ENCODE measurements around the gene GSTA4.
"Not testable (repeated sequence)": the region's sequence is repeated elsewhere in the genome, so short reads cannot be mapped to it uniquely, and the experiment has no call there.

Gene GSTA4

DNA sequence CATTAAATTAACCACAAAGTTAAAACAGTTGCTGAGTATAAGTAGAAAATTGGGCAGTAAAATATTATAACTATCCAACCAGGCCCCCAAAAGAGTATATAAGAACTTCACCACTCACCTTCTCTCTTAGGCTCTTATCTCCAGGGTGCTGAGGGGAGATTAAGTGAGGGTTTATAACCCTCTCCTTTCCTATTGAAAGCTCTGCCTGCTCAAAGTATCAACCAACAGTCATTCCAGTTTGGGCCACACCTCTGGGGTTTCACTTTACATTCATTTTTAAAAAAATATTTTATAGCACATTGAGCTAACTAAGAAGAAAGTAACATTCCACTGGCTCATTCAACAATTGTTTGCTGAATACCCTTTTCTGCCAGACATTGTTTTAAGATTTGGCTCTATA, 22.1 kb downstream of the GSTA4 start:
- no peak for DNase-seq (ENCODE audit: low read depth)

DNA sequence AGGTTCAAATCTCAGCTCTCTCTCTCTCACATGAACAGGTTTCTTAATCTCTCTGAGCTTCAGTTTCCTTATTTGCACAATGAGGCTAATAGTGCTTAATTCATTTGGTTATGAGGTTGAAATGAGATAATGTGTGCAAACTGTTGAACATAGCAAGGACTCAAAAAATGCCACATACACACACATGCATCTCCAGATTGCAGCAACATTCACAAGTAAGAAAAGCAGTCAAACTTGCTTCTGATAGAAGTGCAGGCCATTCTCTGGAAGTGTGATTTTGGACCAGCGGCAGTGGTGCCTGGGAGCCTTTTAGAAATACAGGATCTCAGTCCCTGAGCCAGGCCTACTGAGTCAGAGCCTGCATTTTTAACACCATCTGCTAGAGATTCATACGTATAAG, 25.7 kb downstream of the GSTA4 start:
- no peak for DNase-seq (ENCODE audit: low read depth)

DNA sequence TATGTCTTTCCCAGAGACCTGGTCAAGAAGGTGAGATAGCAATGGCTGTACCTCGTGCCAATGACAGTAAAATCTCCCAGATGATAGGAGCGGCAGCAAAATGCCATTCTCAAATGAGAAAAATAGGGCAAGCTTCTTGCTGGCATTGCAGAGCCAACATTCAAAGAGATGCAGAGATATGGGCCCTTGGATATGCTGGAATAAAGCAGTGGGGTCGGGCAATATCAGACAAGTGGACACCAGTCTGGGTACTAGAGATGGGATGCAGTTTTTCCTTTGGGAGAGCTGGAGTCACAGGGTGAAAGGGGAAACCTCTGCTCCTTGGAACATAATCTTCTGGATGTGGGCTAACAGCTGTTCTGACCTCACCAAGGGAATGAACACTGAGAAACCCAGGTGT, 29.0 kb downstream of the GSTA4 start:
- DNase-seq (ENCODE audit: low read depth) = no peak

DNA sequence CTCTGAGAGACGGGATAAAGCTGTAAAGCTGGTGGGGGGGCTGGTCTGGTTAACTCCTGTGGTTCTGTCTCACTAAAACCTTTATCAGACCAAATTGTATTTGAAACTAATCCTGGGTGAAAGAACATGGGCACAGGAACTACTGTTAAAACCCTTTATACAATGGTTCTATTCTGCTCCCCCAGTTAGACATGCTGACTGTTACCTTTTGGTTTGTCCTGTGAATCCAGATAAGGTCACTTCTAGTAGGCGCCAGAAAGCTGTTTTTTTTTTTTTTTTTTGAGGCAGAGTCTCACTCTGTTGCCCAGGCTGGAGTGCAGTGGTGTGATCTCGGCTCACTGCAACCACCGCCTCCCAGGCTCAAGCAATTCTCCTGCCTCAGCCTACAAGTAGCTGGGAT, 29.7 kb downstream of the GSTA4 start:
- no peak for DNase-seq (ENCODE audit: low read depth)

DNA sequence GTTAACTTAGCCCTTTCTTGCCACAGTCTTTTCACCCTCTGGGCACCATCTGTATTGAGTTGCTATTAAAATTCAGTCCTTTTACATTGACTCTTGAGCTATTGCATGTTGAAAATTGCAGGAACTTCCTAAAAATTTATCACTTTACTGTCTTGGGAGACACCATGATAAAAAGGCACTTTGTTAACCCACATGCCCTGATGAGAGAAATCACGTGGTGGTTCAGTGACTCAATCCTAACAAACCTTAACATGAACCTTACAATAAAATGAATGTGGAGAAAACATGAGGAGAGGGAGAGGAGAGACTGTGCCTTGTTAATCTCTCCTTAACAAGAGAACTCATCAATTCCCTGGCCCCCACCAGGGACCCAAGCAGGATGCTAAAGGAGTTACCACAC, 30.8 kb downstream of the GSTA4 start:
- peak; percentile 8 for DNase-seq (ENCODE audit: low read depth)

DNA sequence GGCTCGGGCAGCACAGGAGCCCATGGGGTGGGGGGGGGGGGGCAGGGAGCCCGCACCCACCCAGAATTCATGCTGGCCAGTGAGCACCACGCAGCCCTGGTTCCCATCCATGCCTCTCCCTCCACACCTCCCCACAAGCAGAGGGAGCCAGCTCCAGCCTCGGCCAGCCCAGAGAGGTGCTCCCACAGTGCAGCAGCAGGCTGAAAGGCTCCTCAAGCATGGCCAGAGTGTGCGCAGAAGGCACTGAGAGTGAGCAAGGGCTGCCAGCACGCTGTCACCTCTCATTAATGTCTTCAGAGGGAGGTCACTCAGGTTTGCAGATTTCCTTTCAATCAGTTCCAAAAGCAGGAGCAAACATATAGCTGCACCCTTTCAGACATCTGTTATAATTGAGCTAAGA, 32.4 kb downstream of the GSTA4 start:
- DNase-seq (ENCODE audit: low read depth) = no peak

DNA sequence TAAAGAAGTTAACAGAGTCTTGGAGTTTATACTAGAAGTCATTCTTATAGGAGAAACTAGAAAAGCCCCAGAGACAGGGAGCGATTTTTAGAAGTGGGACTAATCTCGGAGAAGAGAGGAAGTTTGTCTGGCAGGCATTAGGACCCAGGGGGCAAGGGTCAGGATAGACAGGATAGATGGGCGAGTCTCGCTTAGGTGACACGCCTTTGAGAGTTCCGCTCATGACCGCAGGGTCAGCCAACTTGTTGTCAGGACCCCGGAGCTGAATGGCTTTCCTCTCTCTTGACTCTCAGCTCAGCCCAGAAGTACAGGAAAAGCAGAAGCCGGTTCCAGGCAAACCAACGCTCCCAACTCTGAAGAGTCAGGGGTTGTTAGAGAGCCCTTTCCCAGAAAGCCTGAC, 34.1 kb downstream of the GSTA4 start:
- DNase-seq (ENCODE audit: low read depth) = not testable (repeated sequence)

DNA sequence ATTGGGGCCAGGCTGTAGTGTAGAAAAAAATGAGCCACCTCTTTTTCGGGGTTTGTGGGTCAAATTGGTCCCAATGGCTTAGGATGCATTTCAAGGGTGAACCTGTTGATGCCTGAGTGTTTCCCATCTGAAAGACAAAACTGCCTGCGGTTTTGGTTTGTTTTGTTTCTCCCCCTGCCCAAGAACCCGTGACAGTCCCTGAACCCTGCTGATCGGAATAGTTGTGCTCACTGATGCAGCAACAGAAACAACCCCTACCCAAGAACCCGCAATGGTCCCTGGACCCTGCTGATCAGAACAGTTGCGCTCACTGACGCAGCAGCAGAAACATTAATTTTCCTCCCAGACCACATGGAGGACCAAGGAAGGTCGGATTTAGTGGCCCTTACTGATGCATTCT, 34.9 kb downstream of the GSTA4 start:
- DNase-seq (ENCODE audit: low read depth) = not testable (repeated sequence)

DNA sequence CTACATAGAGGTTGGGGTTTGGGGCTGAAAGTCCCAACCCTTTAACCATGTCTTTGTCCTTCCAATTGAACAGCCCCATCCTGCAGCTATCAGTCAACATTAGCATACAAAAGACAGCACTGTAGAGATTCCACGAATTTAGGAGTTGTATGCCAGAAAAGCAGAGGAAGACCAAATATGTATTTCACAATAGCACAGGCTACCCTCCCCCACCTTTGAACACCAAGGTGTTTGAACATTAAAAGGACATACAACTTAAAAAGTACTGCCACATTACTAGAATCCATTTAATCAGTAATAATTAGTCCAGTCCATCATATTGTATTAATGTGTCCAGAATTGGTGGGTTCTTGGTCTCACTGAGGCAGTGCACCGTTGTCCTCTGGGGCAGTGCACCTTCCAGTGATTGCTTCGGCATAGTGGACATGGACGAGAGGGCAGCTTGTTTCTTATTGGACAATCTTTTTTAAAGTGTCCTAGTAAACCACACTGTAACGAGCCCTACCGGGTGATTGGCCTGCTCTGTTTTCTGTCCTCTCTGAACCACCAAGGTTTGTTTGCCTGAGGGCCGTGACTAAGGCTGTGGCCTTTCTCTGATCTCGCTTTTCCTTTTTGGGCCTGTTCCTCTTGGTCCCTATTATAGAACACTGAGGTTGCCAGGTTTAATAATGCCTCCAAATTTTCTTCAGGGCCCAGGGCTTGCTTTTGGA, 36.4 kb downstream of the GSTA4 start:
- no peak for DNase-seq (ENCODE audit: low read depth)

DNA sequence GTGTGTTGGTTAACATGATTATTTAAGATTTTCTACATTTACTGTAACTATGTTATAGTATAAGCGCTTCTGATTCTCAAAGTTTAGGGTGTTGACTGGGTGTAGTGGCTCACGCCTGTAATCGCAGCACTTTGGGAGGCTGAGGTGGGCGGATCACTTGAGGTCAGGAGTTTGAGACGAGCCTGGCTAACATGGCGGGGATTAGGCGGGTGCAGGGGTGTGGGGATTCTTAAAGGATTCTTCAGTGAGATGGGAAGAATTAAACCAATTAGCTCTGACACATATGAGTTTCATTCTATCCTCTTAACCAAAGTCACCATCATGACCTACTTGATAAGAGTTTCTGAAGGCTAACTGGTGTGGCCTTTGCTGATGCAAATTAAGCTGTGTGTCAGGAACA, 39.2 kb downstream of the GSTA4 start:
- no peak for DNase-seq (ENCODE audit: low read depth)

DNA sequence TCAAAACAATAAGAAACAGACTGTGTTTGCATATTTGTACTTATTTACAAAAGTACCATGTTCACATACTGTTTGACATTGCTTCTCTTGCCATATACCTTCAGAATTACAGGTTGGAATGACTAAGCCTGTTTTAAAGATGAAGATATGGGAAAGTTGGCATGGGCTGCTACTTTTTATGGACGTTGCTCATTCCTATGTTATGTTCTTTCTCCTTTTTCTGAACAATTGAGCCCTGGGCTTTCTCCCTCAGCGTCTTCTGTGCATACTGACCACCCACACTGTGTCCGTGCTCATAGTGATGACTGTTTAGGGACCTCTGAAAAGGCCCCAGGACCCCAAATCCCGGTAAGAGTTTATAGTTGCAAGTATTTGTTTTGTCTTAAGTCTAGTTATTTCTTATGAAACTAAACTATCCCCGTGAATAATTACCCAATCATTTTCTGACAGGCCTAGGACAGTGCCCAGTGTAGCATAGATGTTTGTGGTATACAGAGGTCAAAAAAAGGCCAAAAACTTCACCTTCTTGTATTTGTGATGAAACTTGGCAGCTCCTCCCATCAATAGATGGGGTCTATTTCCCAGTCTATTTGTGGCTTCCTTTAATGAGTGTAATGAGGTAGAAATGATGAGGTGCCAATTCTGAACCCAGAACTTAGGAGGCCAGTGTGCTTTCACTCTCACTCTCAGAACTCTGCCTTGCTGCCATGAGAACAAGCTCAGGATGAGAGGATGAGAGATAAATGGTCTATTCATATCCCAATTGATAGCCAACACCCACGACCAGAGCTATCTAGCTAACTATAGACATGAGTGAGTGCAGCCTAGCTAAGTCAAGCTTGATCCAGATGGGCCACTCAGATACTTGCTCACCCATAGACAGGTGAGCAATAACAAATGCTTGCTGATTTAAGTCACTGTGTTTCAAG, 40.9 kb downstream of the GSTA4 start:
- DNase-seq (ENCODE audit: low read depth) = peak; percentile 40

DNA sequence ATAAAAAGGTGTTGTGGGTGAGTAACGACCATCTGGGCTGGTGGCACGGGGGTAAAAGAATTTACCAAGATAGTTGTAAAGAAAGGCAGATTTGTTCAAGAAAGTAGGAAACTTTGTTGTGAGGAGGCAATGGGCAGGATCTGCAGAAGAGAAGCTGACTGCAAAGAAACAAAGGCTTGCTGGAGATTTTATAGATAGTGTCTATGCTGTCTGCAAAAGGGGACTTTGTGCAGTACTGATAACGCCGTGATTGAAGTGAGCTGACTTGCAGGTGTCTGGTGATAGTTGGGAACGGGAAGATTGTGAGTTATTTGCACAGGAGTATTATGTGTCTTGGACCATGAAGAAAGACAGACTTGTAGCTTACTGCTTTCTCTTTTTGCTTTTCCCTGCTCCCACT, 48.8 kb downstream of the GSTA4 start:
- no peak for DNase-seq (ENCODE audit: low read depth)

DNA sequence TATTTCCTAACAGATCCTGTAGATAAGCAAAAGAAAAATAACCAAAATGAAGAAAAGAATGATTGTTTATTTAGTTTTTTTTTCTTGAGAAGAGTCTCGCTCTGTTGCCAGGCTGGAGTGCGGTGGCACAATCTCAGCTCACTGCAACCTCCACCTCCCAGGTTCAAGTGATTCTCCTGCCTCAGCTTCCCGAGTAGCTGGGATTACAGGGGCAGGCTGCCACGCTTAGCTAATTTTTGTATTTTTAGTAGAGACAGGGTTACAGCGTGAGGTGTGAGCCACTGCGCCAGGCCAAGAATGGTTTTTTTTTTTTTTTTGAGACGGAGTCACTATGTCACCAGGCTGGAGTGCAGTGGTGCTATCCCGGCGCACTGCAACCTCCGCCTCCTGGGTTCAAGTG, 52.3 kb downstream of the GSTA4 start:
- DNase-seq (ENCODE audit: low read depth) = not testable (repeated sequence)

DNA sequence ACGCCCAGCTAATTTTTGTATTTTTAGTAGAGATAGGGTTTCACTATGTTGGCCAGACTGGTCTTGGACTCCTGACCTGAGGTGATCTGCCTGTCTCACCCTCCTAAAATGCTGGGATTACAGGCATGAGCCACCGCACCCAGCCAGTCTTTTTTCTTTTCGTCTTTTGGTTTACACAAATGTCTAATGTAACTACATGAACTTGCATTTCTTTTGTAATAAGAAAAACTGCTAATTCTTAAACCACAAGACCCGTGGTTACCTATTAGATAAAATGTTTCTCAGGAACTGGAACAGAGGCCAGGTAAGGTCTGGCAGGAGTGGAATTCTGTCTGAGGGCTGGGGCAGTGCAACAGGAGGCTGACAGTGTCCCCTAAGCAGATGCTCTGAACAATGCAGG, 52.9 kb downstream of the GSTA4 start:
- no peak for DNase-seq (ENCODE audit: low read depth)

DNA sequence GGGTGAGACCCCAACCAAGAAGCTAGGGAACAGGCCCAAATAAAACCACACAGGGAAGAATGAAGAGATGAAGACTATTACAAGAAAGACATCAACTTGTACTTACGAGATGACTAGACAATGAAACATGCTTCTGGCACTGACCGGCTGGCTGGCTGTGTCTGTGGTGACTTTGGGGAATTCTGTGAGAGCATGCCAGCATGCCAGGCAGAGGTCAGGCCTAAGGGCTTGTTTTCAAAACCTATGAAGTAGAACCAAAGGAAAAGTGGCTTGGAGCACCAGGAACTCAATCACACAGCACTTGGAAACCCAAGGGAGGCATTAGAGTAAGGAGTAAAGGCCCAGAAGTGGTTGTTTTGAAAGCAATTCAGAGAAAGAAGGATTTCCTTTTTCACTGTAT, 57.2 kb downstream of the GSTA4 start:
- DNase-seq (ENCODE audit: low read depth) = peak; percentile 73

DNA sequence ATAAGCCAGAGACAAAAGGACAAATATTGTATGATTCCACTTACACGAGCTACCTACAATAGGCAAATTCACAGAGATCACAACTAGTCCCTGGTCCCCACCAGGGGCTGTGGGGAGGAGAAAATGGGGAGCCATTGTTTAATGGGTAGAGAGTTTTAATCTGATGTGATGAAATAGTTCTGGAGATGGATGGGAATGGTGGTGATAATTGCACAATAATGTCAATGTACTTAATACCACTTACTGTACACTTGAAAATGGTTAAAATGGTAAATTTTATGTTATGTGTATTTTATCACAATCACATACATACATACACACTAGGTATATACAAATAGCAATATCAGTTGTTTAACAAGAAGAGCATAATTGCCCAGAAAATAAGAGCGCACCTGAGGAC, 61.3 kb downstream of the GSTA4 start:
- DNase-seq (ENCODE audit: low read depth) = no peak

DNA sequence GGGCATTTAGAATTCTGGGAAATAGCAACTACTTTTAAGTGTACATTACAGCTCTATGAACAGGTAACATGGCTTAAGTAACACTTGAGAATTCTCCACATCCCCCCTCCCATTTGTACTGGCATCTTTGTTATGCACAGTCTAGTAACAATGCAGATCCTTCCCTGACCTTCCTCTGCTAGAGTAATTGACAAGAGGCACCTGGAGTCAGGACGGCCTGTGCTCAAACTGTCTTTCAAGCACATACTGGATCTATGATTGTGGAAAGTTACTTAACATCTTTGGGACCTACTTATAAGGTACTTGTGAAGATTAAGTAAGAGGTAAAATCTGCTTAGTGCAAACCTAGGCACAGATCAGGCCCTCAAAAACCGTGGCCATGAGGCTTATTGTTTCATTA, 63.7 kb downstream of the GSTA4 start:
- no peak for DNase-seq (ENCODE audit: low read depth)

DNA sequence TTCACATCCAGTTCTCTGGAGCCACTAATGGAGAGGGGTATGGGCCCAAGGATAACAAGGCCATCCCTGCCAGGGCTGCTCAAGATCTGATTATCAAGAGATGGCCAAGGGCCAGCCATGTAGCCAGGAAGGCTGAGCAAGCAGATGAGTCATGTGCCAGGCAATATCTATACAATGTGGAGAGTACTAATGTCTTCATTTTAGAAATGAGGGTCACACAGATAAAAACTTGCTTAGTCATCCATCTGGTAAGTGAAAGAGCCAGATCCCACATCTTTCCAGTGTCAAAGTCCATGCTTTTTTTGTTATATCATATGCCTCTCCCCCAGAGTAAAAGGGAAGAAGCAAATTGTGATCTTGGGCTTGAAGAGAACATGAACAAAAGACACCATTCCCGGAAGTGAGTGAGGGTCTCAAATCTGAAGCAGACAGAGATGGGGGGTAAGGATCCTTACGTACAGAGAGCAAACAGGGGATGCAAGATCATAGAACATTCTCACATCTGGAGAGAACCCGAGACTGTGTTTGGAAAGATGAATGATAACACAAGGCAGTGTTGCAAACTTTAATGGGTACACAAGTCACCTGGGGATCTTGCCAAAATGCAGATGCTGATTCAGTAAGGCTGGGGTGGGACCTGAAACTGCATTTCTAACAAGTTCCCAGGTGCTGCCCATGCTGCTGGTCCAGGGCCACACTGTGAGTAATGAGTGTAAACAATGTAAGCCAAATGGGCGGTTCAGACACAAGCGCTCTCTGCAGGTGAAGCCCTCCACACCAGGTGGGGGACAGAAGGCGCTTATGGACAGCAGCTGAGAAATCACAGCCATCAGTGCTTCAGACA, 65.5 kb downstream of the GSTA4 start:
- peak; percentile 96 for DNase-seq (ENCODE audit: low read depth)
